ENCODE results near the gene GSN.
"Not testable (repeated sequence)": the region's sequence is repeated elsewhere in the genome, so short reads cannot be mapped to it uniquely, and the experiment has no call there.

The GSN gene

GRCh38 chr9:121289772-121290370, 21.9 kb downstream of the GSN start:
- H3K27ac ChIP-seq, result no peak overlapping the region
- TF ChIP-seq ZFX (IDR thresholded peaks at IDR 0.05; ENCODE audit: borderline replicate concordance), result no peak

GRCh38 chr9:121291536-121291935, 23.6 kb downstream of the GSN start:
- H3K27ac ChIP-seq, result not testable (repeated sequence)

- H3K27ac ChIP-seq, result no peak overlapping the region
- no peak for TF ChIP-seq CTCF (IDR thresholded peaks at IDR 0.05)
- no peak for TF ChIP-seq ZFX (IDR thresholded peaks at IDR 0.05; ENCODE audit: borderline replicate concordance)
Observed at GRCh38 chr9:121292051-121292450, 24.1 kb downstream of the GSN start.

- no peak overlapping the region for H3K27ac ChIP-seq
- TF ChIP-seq CTCF (IDR thresholded peaks at IDR 0.05), result no peak
Observed at GRCh38 chr9:121292801-121293241, 24.9 kb downstream of the GSN start.

- TF ChIP-seq ZFX (IDR thresholded peaks at IDR 0.05; ENCODE audit: borderline replicate concordance), result no peak
- no peak for TF ChIP-seq CTCF (IDR thresholded peaks at IDR 0.05)
- H3K27ac ChIP-seq, result no peak overlapping the region
Observed at GRCh38 chr9:121294151-121294743, 26.3 kb downstream of the GSN start.

GRCh38 chr9:121294866-121295661, 27.1 kb downstream of the GSN start:
- TF ChIP-seq CTCF (IDR thresholded peaks at IDR 0.05) (no peak), ZFX (IDR thresholded peaks at IDR 0.05; ENCODE audit: borderline replicate concordance) (no peak)
- H3K27ac ChIP-seq, result no peak overlapping the region

- no peak for TF ChIP-seq CTCF (IDR thresholded peaks at IDR 0.05)
- no peak for TF ChIP-seq ZFX (IDR thresholded peaks at IDR 0.05; ENCODE audit: borderline replicate concordance)
- no peak overlapping the region for H3K27ac ChIP-seq
Observed at GRCh38 chr9:121295662-121296191, 27.8 kb downstream of the GSN start.
